ENCODE results near the gene MAEL.

Gene MAEL

DNA sequence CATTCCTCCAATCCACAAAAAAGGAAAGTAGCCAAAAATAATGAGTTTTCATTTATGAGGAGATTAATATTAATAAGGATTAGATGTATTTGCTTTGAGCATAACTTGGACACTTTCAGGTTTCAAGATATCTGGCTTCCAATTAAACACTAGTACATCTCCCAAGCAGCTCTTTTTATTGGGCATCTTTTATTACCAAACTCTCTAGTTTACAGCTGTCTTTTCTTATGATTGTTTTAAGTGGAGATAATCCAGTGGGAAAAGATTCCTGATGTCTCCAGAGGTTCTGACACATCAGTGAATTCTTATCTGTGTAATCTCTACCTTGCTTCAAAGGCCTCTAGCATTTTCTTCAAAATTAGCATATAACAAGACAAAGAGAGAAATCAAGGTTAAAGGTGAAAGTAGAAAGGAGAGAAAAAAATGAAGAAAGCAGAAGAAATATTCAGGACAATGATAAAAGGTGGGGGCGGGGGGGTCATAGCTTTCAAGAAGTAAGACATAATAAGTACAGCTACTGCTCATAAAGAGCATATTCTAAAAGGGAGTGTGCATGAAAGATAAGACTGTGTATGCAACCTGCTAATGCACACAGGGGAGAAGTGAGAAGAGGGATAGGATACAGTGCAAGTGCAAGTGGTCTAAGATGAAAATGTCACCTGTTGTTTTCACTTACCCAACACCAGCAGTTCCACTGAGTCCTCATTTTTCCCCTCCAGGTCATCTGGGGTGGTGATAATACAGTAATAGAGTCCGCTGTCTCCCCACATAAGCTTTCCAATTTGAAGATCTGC, 32.8 kb upstream of the MAEL start:
- no peaks in the 10 kb centered on the region for H3F3A ChIP-seq (ENCODE audit: low read depth)
- H2AFZ ChIP-seq (ENCODE audit: low read length), result no peak overlapping the region
- no peak for TF ChIP-seq EZH2phosphoT487 (IDR thresholded peaks at IDR 0.05; ENCODE audit: borderline replicate concordance)
- TF ChIP-seq, protein P1, sequence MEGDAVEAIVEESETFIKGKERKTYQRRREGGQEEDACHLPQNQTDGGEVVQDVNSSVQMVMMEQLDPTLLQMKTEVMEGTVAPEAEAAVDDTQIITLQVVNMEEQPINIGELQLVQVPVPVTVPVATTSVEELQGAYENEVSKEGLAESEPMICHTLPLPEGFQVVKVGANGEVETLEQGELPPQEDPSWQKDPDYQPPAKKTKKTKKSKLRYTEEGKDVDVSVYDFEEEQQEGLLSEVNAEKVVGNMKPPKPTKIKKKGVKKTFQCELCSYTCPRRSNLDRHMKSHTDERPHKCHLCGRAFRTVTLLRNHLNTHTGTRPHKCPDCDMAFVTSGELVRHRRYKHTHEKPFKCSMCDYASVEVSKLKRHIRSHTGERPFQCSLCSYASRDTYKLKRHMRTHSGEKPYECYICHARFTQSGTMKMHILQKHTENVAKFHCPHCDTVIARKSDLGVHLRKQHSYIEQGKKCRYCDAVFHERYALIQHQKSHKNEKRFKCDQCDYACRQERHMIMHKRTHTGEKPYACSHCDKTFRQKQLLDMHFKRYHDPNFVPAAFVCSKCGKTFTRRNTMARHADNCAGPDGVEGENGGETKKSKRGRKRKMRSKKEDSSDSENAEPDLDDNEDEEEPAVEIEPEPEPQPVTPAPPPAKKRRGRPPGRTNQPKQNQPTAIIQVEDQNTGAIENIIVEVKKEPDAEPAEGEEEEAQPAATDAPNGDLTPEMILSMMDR (conservative IDR thresholded peaks at IDR 0.05; ENCODE audit: low read length), result no peak
- H3K79me2 ChIP-seq (ENCODE audit: insufficient read depth, low read length), result no peaks in the 10 kb centered on the region
- H3K4me2 ChIP-seq (ENCODE audit: low read depth, low read length, poor library complexity, severe bottlenecking), result no peak overlapping the region
- no peaks in the 10 kb centered on the region for H3K9me3 ChIP-seq (ENCODE audit: insufficient read depth, low read depth, low read length)
- no peak overlapping the region for H3K9ac ChIP-seq (ENCODE audit: low read depth, low read length, poor library complexity, severe bottlenecking)
- peaks cover 13% of the 10 kb centered on the region for H3K4me1 ChIP-seq (ENCODE audit: insufficient read depth, low read length, poor library complexity, severe bottlenecking)
- H3K27me3 ChIP-seq (ENCODE audit: insufficient read depth, low read length, poor library complexity, severe bottlenecking), result no peaks in the 10 kb centered on the region
- no peak overlapping the region for H3K4me3 ChIP-seq (ENCODE audit: low read length, poor library complexity, severe bottlenecking)
- peaks cover 4% of the 10 kb centered on the region; the same call in 1 of the 2 replicates for H3K36me3 ChIP-seq (ENCODE audit: insufficient read depth, low read length)
- H4K20me1 ChIP-seq (ENCODE audit: insufficient read depth, low read length, poor library complexity, severe bottlenecking), result no peaks in the 10 kb centered on the region
- no peaks in the 10 kb centered on the region for H3K9me2 ChIP-seq (replicated peaks; ENCODE audit: low read depth, low read length)

GRCh38 chr1:166956872-166957271, 32.2 kb upstream of the MAEL start:
- no peak overlapping the region for H3K4me2 ChIP-seq (ENCODE audit: low read depth, low read length, poor library complexity, severe bottlenecking)
- H3K79me2 ChIP-seq (ENCODE audit: insufficient read depth, low read length), result no peaks in the 10 kb centered on the region
- no peak overlapping the region for H3K9ac ChIP-seq (ENCODE audit: low read depth, low read length, poor library complexity, severe bottlenecking)
- no peaks in the 10 kb centered on the region for H3K27me3 ChIP-seq (ENCODE audit: insufficient read depth, low read length, poor library complexity, severe bottlenecking)
- H4K20me1 ChIP-seq (ENCODE audit: insufficient read depth, low read length, poor library complexity, severe bottlenecking), result no peaks in the 10 kb centered on the region
- no peaks in the 10 kb centered on the region for H3F3A ChIP-seq (ENCODE audit: low read depth)
- H3K9me2 ChIP-seq (replicated peaks; ENCODE audit: low read depth, low read length), result no peaks in the 10 kb centered on the region
- H2AFZ ChIP-seq (ENCODE audit: low read length), result no peak overlapping the region
- no peaks in the 10 kb centered on the region for H3K9me3 ChIP-seq (ENCODE audit: insufficient read depth, low read depth, low read length)
- H3K4me3 ChIP-seq (ENCODE audit: low read length, poor library complexity, severe bottlenecking), result no peak overlapping the region
- H3K4me1 ChIP-seq (ENCODE audit: insufficient read depth, low read length, poor library complexity, severe bottlenecking), result peaks cover 13% of the 10 kb centered on the region
- H3K36me3 ChIP-seq (ENCODE audit: insufficient read depth, low read length), result peaks cover 4% of the 10 kb centered on the region; the same call in 1 of the 2 replicates
- TF ChIP-seq, protein P1 (conservative IDR thresholded peaks at IDR 0.05; ENCODE audit: low read length), result no peak
- no peak for TF ChIP-seq EZH2phosphoT487 (IDR thresholded peaks at IDR 0.05; ENCODE audit: borderline replicate concordance)

- no peak overlapping the region for H2AFZ ChIP-seq (ENCODE audit: low read length)
- H3K9me3 ChIP-seq (ENCODE audit: insufficient read depth, low read depth, low read length), result no peaks in the 10 kb centered on the region
- no peak overlapping the region for H3K4me3 ChIP-seq (ENCODE audit: low read length, poor library complexity, severe bottlenecking)
- no peaks in the 10 kb centered on the region for H3K79me2 ChIP-seq (ENCODE audit: insufficient read depth, low read length)
- no peaks in the 10 kb centered on the region for H3K27me3 ChIP-seq (ENCODE audit: insufficient read depth, low read length, poor library complexity, severe bottlenecking)
- no peaks in the 10 kb centered on the region for H4K20me1 ChIP-seq (ENCODE audit: insufficient read depth, low read length, poor library complexity, severe bottlenecking)
- H3F3A ChIP-seq (ENCODE audit: low read depth), result no peaks in the 10 kb centered on the region
- H3K36me3 ChIP-seq (ENCODE audit: insufficient read depth, low read length), result peaks cover 4% of the 10 kb centered on the region; the same call in 1 of the 2 replicates
- peaks cover 30% of the 10 kb centered on the region for H3K4me1 ChIP-seq (ENCODE audit: insufficient read depth, low read length, poor library complexity, severe bottlenecking)
- TF ChIP-seq EZH2phosphoT487 (IDR thresholded peaks at IDR 0.05; ENCODE audit: borderline replicate concordance), result no peak
- TF ChIP-seq, protein P1 (conservative IDR thresholded peaks at IDR 0.05; ENCODE audit: low read length), result no peak
- no peaks in the 10 kb centered on the region for H3K9me2 ChIP-seq (replicated peaks; ENCODE audit: low read depth, low read length)
- H3K9ac ChIP-seq (ENCODE audit: low read depth, low read length, poor library complexity, severe bottlenecking), result no peak overlapping the region
- no peak overlapping the region for H3K4me2 ChIP-seq (ENCODE audit: low read depth, low read length, poor library complexity, severe bottlenecking)
Measured at GRCh38 chr1:166960858-166961474, 28.1 kb upstream of the MAEL start.

Data from Loucy (cell line).